ENCODE results near the gene ATP8B1. TPM values are rescaled to one million over a fixed set of nuclear protein-coding genes. Genes with fewer than 3 reads are reported as not detected.
A peak's percentile ranks its signal among the peaks of the same experiment; 100 is the strongest.
"Not testable (repeated sequence)": the region's sequence is repeated elsewhere in the genome, so short reads cannot be mapped to it uniquely, and the experiment has no call there.

The ATP8B1 gene
- 5.7 TPM for total RNA-seq

- DNase-seq (ENCODE audit: low spot score in 2 of 2) (peak; percentile 43 to 46), FAIRE-seq (no peak)
Measured at GRCh38 chr18:57803103-57803969, at the start of gene ATP8B1. Gene ATP8B1 (minus strand): TSS chr18:57803315. CDS start chr18:57731807, 71,508 bp downstream.

- FAIRE-seq (no peak), DNase-seq (ENCODE audit: low spot score in 2 of 2) (no peak)
Measured at GRCh38 chr18:57850063-57850462, 46.9 kb upstream of the ATP8B1 start.

- DNase-seq (ENCODE audit: low spot score in 2 of 2); FAIRE-seq: not testable (repeated sequence)
Measured at GRCh38 chr18:57848374-57848773, 45.3 kb upstream of the ATP8B1 start.

GRCh38 chr18:57847431-57847830 is 44.3 kb upstream of the ATP8B1 start:
- FAIRE-seq; DNase-seq (ENCODE audit: low spot score in 2 of 2): not testable (repeated sequence)

- FAIRE-seq (no peak), DNase-seq (ENCODE audit: low spot score in 2 of 2) (no peak)
Measured at GRCh38 chr18:57846258-57846657, 43.1 kb upstream of the ATP8B1 start.

GRCh38 chr18:57845605-57846074 is 42.5 kb upstream of the ATP8B1 start:
- FAIRE-seq = no peak
- no peak for DNase-seq (ENCODE audit: low spot score in 2 of 2)

- FAIRE-seq (no peak), DNase-seq (ENCODE audit: low spot score in 2 of 2) (no peak)
Measured at GRCh38 chr18:57844319-57844718, 41.2 kb upstream of the ATP8B1 start.

GRCh38 chr18:57843386-57843785 is 40.3 kb upstream of the ATP8B1 start:
- FAIRE-seq (no peak), DNase-seq (ENCODE audit: low spot score in 2 of 2) (no peak)

GRCh38 chr18:57841568-57841967 is 38.5 kb upstream of the ATP8B1 start:
- no peak for DNase-seq (ENCODE audit: low spot score in 2 of 2)
- FAIRE-seq = no peak

GRCh38 chr18:57839942-57840381 is 36.8 kb upstream of the ATP8B1 start:
- DNase-seq (ENCODE audit: low spot score in 2 of 2) (no peak), FAIRE-seq (no peak)

GRCh38 chr18:57837917-57838548 is 34.9 kb upstream of the ATP8B1 start:
- FAIRE-seq (no peak), DNase-seq (ENCODE audit: low spot score in 2 of 2) (no peak)

- FAIRE-seq = no peak
- DNase-seq (ENCODE audit: low spot score in 2 of 2) = no peak
Measured at GRCh38 chr18:57836557-57836956, 33.4 kb upstream of the ATP8B1 start.

GRCh38 chr18:57835904-57836303 is 32.8 kb upstream of the ATP8B1 start:
- DNase-seq (ENCODE audit: low spot score in 2 of 2) (no peak), FAIRE-seq (no peak)

- FAIRE-seq (no peak), DNase-seq (ENCODE audit: low spot score in 2 of 2) (no peak)
Measured at GRCh38 chr18:57834616-57835015, 31.5 kb upstream of the ATP8B1 start.

- no peak for FAIRE-seq
- peak in 1 of 2 donors; percentile 16 for DNase-seq (ENCODE audit: low spot score in 2 of 2)
Measured at GRCh38 chr18:57833441-57834101, 30.5 kb upstream of the ATP8B1 start.

GRCh38 chr18:57832730-57833129 is 29.6 kb upstream of the ATP8B1 start:
- DNase-seq (ENCODE audit: low spot score in 2 of 2) (no peak), FAIRE-seq (no peak)

- no peak for DNase-seq (ENCODE audit: low spot score in 2 of 2)
- no peak for FAIRE-seq
Measured at GRCh38 chr18:57831597-57832377, 28.7 kb upstream of the ATP8B1 start.

GRCh38 chr18:57827646-57828045 is 24.5 kb upstream of the ATP8B1 start:
- FAIRE-seq (no peak), DNase-seq (ENCODE audit: low spot score in 2 of 2) (no peak)

GRCh38 chr18:57826252-57826651 is 23.1 kb upstream of the ATP8B1 start:
- no peak for FAIRE-seq
- DNase-seq (ENCODE audit: low spot score in 2 of 2) = no peak

- FAIRE-seq; DNase-seq (ENCODE audit: low spot score in 2 of 2): not testable (repeated sequence)
Measured at GRCh38 chr18:57820583-57820982, 17.5 kb upstream of the ATP8B1 start.

All from frontal cortex (tissue), 4 donors.